SK-N-SH (cell line): ENCODE results near the gene BOC.

Source experiments
- CTCF ChIP-seq: fragments of 200-600 bp; sonication (generic); IDR thresholded peaks from 2 replicates; pipeline ENCODE4 v1.6.1; 2017; ENCODE audit warnings: antibody characterized with exemption, mild to moderate bottlenecking, moderate library complexity
- EP300 ChIP-seq, 2 experiments: IDR thresholded peaks; 2 replicates each; pipeline versions ENCODE4 v1.4.0 to v1.6.1; 2012; ENCODE audit warnings: borderline replicate concordance in 1 of 2, low read depth in 1 of 2, low read length in 1 of 2
- MXI1 ChIP-seq: IDR thresholded peaks from 2 replicates; pipeline ENCODE4 v1.6.1; 2012; ENCODE audit warnings: mild to moderate bottlenecking, low read depth, low read length, improper control_type of control experiment
- NRF1 ChIP-seq: IDR thresholded peaks from 2 replicates; pipeline ENCODE4 v1.6.1; 2012; ENCODE audit warnings: low read depth, mild to moderate bottlenecking, low read length
- RFX5 ChIP-seq: IDR thresholded peaks from 2 replicates; pipeline ENCODE4 v1.6.1; 2012; ENCODE audit warnings: mild to moderate bottlenecking, improper control_type of control experiment, low read length
- SIN3A ChIP-seq: IDR thresholded peaks from 2 replicates; pipeline ENCODE4 v1.6.1; 2012; ENCODE audit warnings: low read depth, mild to moderate bottlenecking, low read length, moderate library complexity, borderline replicate concordance
- TAF1 ChIP-seq: IDR thresholded peaks from 2 replicates; pipeline ENCODE4 v1.6.1; 2012; ENCODE audit warnings: low read depth, mild to moderate bottlenecking, low read length, moderate library complexity, borderline replicate concordance
- TF ChIP-seq, protein P1 (sequence below): IDR thresholded peaks from 2 replicates; pipeline ENCODE4 v1.6.1; 2012; ENCODE audit warnings: mild to moderate bottlenecking, low read depth, low read length, moderate library complexity
- TF ChIP-seq, protein P2 (sequence below): IDR thresholded peaks from 2 replicates; pipeline ENCODE4; 2012

DNA sequence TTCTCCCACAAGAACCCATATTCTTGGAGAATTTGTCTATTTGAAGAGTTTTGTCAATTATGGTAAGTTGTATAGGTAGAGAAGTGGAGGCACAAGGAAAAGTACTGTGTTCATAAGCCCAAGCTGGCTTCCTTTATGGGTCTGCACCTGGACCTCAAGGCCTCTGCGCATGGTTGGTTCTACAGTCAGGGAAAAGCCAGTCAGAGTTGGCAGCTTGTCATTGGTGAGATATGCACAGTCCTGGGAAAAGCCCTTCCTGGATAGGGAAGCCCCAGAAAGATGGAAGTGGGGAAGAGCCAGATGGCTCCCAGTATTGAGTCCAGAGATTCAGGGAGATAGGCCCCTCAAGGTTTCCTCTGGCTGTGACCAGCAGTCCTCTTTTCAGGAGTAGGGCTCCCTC, 15.8 kb downstream of the BOC start:
- TF ChIP-seq TAF1 (no peak), RFX5 (no peak), CTCF (no peak), EP300 (IDR thresholded peaks at IDR 0.05; ENCODE audit: borderline replicate concordance in 1 of 2, low read depth in 1 of 2, low read length in 1 of 2) (no peak), MXI1 (no peak), SIN3A (no peak), NRF1 (no peak)
- TF ChIP-seq, protein P1, sequence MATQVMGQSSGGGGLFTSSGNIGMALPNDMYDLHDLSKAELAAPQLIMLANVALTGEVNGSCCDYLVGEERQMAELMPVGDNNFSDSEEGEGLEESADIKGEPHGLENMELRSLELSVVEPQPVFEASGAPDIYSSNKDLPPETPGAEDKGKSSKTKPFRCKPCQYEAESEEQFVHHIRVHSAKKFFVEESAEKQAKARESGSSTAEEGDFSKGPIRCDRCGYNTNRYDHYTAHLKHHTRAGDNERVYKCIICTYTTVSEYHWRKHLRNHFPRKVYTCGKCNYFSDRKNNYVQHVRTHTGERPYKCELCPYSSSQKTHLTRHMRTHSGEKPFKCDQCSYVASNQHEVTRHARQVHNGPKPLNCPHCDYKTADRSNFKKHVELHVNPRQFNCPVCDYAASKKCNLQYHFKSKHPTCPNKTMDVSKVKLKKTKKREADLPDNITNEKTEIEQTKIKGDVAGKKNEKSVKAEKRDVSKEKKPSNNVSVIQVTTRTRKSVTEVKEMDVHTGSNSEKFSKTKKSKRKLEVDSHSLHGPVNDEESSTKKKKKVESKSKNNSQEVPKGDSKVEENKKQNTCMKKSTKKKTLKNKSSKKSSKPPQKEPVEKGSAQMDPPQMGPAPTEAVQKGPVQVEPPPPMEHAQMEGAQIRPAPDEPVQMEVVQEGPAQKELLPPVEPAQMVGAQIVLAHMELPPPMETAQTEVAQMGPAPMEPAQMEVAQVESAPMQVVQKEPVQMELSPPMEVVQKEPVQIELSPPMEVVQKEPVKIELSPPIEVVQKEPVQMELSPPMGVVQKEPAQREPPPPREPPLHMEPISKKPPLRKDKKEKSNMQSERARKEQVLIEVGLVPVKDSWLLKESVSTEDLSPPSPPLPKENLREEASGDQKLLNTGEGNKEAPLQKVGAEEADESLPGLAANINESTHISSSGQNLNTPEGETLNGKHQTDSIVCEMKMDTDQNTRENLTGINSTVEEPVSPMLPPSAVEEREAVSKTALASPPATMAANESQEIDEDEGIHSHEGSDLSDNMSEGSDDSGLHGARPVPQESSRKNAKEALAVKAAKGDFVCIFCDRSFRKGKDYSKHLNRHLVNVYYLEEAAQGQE, result no peak
- TF ChIP-seq, protein P2, sequence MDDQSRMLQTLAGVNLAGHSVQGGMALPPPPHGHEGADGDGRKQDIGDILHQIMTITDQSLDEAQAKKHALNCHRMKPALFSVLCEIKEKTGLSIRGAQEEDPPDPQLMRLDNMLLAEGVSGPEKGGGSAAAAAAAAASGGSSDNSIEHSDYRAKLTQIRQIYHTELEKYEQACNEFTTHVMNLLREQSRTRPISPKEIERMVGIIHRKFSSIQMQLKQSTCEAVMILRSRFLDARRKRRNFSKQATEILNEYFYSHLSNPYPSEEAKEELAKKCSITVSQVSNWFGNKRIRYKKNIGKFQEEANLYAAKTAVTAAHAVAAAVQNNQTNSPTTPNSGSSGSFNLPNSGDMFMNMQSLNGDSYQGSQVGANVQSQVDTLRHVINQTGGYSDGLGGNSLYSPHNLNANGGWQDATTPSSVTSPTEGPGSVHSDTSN, result no peak
